ENCODE results near the gene DESI1.
"Not testable (repeated sequence)": the region's sequence is repeated elsewhere in the genome, so short reads cannot be mapped to it uniquely, and the experiment has no call there.

The DESI1 gene

GRCh38 chr22:41582694-41583093, 38.1 kb downstream of the DESI1 start:
- DNase-seq = no peak

DNA sequence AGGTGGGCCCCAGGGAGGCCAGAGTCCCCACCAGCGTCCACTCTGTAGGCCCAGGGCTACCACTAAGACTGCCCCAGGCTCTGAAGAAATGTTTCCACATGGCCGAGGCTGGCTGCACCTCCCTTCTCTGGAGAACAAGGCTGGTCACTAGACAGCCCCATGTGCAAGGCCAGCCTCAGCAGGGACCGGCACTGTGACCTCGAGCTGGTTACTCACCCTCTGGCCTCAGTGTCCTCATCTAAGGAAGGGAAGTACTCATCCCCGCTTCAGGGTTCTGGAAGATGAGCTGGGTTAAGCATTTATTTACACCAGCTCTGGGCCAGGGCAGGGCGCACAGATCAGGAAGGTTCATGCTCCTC, 40.9 kb downstream of the DESI1 start:
- DNase-seq = no peak

DNA sequence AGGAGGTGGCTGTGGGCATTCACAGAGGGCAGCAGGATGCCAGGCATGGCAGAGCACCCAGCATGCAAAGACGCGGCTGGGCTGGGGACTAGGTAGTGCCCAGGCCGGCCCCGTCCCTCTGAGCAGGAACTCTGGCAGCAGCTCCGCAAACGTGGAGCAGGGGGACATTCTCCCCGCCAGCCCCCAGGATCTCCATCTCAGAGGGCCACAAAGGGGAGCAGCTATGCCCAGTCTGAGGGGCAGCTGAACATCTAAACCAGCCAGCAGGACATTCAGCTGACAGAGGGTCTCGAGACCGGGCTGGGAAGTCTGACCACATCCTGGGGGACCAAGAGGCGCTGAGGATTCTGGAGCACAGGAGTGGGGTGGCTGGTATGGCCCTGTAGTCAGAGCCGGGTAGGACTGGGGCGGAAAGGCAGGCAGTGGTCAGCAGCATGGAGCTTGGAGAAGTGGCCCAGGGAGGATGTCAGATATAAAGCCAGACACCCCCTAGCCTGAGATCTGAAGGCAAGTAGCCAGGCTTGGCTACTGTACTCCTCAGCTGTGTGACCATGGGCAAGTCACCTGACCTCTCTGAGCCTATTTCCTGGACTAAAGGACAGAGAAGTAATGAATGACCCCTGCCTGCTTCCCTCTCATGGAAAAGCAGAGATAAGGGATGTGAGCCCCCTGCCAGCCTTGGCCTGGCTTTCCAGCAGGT, 41.4 kb downstream of the DESI1 start:
- no peak for DNase-seq

DNA sequence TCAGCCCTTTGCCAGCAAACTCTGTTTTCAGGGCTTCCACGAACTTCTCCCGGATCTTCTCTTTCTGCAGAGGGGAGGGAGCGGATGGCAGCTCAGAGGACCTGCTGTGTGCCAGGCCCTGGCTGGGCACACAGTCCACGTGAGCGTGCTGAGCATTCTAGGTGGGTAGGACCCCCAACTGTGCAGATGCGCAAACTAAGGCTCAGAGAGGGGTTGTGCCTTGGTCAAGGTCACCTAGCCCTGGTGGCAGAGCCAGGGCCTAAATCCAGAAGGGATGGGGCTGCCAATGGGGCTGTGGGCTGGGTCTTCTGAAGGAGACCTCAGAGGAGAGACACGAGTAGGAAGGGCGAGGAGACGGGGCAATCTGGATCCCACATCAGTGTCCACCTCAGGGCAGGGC, 42.0 kb downstream of the DESI1 start:
- no peak for DNase-seq

DNA sequence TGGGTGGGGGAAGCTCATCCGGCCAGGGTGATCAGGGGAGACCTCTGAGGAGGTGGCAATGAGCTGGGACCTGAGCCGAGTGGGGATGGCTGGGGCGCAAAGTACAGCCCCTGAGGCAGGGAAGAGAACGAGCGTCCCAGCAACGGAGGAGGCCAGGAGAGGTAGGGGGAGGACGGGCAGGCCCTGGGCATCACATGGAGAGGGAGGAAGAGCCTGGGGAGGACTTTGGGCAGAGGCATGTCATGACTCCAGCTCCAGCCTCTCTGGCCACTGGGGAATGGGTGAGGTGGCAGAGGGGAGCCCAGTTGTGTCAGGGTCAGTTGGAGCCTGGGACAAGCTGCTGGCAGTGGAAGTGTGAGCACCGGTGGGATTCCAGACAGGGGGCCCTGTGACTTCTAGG, 42.7 kb downstream of the DESI1 start:
- DNase-seq = no peak

- DNase-seq = no peak
These were observed 44.0 kb downstream of the DESI1 start for GRCh38 chr22:41576877-41577276.

- no peak for DNase-seq
These were observed 45.3 kb downstream of the DESI1 start for GRCh38 chr22:41575533-41575932.

DNA sequence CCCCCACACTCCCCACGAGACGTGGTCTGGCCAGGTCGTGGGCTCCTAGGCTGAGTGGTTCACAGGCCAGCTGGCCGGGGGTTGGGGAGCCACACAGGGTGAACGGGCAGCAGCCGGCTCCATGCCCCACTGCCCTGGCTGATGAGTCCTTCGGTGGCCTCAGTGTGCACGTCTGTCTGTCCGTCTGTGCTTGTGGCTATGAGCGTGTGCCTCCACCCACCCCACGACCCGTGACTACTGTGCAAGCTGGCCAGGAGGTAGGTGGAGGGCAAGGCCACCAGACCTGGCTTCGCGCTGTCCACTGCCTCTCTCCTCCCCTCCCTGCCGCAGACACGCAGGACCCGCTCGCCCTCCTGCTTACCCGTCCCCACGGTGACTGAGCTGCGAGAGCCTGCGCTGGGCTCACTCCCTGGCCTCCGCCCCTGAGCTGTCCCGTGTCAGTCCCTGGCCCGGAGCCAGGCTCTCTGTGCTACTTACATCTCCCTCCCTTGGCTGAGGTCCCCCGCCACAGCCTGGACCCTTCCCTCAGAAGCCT, 45.9 kb downstream of the DESI1 start:
- no peak for DNase-seq

DNA sequence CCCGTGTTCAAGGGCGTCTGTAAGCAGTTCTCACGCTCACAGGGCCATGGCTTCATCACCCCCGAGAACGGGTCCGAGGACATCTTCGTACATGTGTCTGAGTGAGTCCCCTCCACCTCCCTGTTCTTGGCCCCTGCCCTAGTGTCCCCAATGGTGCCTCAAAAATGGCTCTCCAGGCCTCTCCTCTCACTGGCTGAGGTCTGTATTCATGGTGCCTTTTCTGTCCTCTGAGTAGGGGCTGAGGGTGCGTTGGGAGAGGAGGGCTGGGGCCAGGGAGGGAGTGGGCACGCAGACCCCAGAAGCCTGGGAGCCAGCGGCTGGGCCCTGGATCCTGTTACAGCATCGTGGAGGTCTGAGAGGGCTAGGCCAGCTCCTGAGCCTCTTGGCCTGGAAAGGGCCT, 47.2 kb downstream of the DESI1 start:
- no peak for DNase-seq

DNA sequence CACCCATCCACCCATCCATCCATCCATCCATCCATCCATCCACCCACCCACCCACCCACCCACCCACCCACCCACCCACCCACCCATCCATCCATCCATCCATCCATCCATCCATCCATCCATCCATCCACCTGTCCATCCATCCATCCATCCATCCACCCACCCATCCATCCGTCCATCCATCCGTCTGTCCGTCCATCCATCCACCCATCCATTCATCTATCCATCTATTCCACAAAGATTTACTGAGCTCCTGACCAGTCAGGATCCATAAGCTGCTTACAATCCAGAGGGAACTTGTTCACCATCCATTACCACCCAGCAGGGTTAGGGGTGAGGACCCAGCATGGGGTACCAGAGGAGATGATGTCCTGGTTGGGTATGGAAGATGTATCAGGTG, 48.5 kb downstream of the DESI1 start:
- not testable (repeated sequence) for DNase-seq

GRCh38 chr22:41571786-41572185, 49.1 kb downstream of the DESI1 start:
- no peak for DNase-seq

DNA sequence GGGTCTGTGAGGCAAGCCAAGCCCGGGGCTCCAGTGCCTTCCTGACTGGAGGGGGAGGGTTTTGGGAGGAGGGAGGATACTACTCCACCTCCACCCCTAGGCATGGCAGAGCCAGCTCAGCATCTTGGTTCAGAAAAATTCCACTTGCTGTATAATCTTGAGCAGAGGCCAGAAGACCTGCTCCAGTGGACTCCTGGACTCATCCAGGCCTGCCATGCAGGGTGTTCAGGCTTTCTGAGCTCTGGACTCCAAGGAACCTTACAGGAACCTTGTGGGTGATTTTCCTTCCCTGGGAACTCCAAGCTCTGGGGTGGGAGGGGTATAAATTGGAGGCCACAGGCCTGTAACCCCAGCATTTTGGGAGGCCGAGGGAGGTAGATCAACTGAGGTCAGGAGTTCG, 50.6 kb downstream of the DESI1 start:
- peak; percentile 27 for DNase-seq

DNA sequence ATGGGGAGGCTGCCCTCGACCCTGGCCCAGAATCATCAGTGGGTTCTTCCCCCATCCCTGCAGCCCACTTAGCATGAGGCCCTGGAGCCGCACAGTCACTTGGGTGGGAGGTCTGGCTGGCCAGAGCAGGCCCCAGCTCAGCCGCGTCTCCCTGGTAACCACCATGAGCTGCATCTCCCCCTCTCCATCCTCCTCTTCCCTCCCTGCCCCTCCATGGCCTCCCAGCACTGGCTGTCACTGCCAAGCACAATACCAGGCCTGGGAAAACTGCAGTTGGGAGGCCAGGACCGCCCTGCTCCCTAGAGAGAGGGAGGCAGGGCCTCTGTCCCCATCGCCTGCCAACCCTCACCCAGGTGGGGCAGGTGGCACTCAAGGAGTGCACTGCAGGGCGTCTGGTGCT, 52.0 kb downstream of the DESI1 start:
- DNase-seq = no peak

DNA sequence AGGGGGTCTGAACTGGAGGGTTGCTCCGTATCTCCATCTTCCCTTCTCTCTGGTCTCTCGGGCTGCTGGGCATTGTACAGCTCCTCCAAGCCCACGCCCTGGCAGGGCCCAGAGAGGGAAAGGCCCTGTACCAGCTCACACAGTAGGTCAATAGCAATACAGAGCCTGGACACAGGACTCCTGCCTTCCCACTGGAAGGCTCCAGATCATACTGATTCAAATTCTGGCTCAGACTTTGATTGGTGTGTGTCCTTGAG, 53.4 kb downstream of the DESI1 start:
- DNase-seq = no peak

DNA sequence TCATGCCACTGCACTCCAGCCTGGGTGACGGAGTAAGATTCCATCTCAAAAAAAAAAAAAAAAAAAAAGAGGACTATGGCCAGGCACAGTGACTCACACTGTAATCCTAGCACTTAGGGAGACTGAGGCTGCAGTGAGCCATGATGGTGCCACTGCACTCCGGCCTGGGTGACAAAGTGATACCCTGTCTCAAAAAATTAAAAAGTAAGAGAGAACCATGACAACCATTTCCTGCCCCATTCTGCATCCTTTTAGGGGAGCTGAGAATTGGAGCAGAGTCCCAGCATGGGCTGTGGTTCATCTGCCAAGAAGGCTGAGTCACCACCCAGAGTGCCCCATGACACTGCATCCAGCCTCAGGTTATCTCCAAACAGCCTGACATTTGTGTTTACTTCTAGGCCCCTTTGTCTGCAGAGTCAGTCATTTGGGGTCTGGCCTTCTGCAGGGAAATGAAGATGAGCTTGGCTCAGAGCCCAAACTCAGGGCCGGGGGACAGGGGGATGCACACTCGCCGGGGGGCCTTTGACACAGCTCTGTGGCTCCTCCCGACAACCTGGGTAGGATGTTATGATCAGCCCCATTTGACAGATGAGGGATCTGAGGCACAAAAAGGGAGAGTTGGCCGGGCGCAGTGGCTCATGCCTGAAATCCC, 55.3 kb downstream of the DESI1 start:
- peak; percentile 52 for DNase-seq

GRCh38 chr22:41564563-41564962, 56.3 kb downstream of the DESI1 start:
- DNase-seq = peak; percentile 9

- DNase-seq = peak; percentile 63
These were observed 57.7 kb downstream of the DESI1 start for GRCh38 chr22:41563051-41563711.

GRCh38 chr22:41562461-41562860, 58.4 kb downstream of the DESI1 start:
- DNase-seq = no peak

- no peak for DNase-seq
These were observed 59.1 kb downstream of the DESI1 start for GRCh38 chr22:41561788-41562187.

GRCh38 chr22:41561335-41561734, 59.5 kb downstream of the DESI1 start:
- no peak for DNase-seq

DNA sequence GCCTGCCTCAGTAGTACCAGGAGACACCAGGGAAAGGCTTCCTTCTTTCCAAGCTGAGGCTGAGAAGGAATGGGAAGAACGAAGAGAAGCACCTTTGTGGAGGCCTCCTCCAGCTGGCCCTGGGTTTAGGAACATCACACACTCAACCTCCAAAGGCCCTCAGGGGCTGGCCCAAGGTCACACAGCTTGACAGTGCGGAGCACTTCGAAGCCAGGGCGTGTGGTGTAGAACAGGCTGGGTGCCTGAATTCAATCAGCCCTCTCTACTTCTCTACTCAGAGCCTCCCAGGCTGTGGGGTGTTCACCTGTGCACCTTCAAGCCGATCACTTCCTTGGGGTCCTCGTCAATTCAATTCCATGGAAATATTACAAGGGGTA, 60.8 kb downstream of the DESI1 start:
- no peak for DNase-seq

- DNase-seq = not testable (repeated sequence)
These were observed 62.6 kb downstream of the DESI1 start for GRCh38 chr22:41558241-41558630.

DNA sequence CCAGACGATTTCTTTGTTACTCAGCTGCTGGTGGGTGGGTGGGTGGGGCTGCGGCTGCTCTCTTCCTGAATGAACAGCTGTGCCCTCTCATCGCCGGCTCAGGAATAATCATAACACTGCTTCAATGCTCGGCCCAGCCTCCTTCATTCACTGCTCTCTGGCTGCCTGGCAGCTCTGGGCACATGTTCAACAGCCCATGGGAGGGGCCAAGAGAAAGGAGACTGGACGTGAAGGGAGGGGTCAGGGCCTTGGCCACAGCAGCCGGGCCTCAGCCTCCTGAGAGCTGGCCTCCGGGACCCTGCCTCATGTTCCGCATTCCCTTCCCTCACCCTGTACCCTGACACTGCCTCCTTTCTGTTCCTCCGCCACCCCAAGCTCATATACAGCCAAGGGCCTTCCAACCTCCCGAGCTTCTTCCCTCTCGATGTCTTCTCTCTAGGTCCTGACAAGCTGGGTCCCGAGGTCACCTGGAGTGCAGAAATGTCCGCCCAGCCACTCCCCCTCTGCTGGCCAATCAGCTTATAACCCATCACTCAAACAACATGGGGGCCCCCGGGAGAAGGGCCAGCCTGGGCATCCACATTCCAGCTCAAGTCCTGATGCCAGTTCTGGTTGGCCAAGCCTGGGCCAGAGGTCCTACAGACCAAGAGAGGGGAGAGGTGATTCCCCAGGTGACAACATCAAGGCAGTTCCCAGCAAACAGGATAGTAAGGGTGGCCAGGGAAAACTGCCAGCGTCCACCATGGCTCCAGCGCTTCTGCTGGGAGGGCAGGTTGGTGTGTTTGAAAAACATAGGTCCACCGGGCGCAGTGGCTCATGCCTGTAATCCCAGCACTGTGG, 63.2 kb downstream of the DESI1 start:
- DNase-seq = no peak

- no peak for DNase-seq
These were observed 64.3 kb downstream of the DESI1 start for GRCh38 chr22:41556561-41556960.

Measured in NCI-H226 (cell line).